ENCODE data around the gene UBA5.
"Not testable (repeated sequence)": the region's sequence is repeated elsewhere in the genome, so short reads cannot be mapped to it uniquely, and the experiment has no call there.

The UBA5 gene

DNA sequence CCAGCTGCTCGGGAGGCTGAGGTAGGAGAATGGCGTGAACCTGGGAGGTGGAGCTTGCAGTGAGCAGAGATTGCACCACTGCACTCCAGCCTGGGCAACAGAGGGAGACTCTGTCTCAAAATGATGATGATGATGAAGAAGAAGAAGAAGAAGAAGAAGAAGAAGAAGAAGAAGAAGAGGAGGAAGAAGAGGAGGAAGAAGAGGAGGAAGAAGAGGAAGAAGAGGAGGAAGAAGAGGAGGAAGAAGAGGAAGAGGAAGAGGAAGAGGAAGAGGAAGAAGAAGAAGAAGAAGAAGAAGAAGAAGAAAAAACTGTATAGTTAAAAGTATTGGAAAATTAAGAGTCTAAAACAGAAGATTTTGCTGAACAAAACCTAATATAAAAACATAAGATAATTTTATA is 18.7 kb upstream of the UBA5 start:
- H3K14ac ChIP-seq (ENCODE audit: low read length in 2 of 2); H2BK5ac ChIP-seq (ENCODE audit: low read depth, low read length, poor library complexity, severe bottlenecking); H3K4me3 ChIP-seq (ENCODE audit: insufficient read depth in 1 of 2, low read depth in 1 of 2, low read length in 2 of 2); H4K91ac ChIP-seq (ENCODE audit: low read length); H3K27ac ChIP-seq (ENCODE audit: low read length, poor library complexity, severe bottlenecking); H3K18ac ChIP-seq (ENCODE audit: low read depth in 1 of 2, low read length in 2 of 2); H3K79me1 ChIP-seq (replicated peaks; ENCODE audit: low read length, poor library complexity, severe bottlenecking); DNase-seq; H2BK120ac ChIP-seq (ENCODE audit: low read depth, low read length); H3K23ac ChIP-seq (ENCODE audit: low read length in 2 of 2); H4K8ac ChIP-seq (ENCODE audit: low read length); H3K27me3 ChIP-seq (ENCODE audit: control insufficient read depth in 1 of 2, insufficient read depth in 1 of 2, low read length in 2 of 2); H2BK12ac ChIP-seq (ENCODE audit: low read length in 2 of 2); H2AK5ac ChIP-seq (ENCODE audit: low read length, severe bottlenecking); H3K4me2 ChIP-seq (ENCODE audit: low read length, poor library complexity, severe bottlenecking); H2BK15ac ChIP-seq (ENCODE audit: low read depth, poor library complexity, severe bottlenecking); H2AFZ ChIP-seq (ENCODE audit: low read depth, low read length); H3K4me1 ChIP-seq (ENCODE audit: control insufficient read depth, insufficient read depth, low read depth, low read length); H3K9me3 ChIP-seq (ENCODE audit: control insufficient read depth, low read length); H3K4ac ChIP-seq (ENCODE audit: low read depth in 1 of 2, low read length in 2 of 2): not testable (repeated sequence)
- H3K36me3 ChIP-seq (ENCODE audit: control insufficient read depth in 1 of 2, insufficient read depth in 2 of 2, low read depth in 1 of 2, low read length in 2 of 2) = peaks cover 0 to 22% of the 10 kb centered on the region in 2 experiments
- H3K9ac ChIP-seq (ENCODE audit: low read length) = peak overlapping the region; percentile 57
- WGBS = 78% methylated on average over 2 of the region's 2 CpGs

DNA sequence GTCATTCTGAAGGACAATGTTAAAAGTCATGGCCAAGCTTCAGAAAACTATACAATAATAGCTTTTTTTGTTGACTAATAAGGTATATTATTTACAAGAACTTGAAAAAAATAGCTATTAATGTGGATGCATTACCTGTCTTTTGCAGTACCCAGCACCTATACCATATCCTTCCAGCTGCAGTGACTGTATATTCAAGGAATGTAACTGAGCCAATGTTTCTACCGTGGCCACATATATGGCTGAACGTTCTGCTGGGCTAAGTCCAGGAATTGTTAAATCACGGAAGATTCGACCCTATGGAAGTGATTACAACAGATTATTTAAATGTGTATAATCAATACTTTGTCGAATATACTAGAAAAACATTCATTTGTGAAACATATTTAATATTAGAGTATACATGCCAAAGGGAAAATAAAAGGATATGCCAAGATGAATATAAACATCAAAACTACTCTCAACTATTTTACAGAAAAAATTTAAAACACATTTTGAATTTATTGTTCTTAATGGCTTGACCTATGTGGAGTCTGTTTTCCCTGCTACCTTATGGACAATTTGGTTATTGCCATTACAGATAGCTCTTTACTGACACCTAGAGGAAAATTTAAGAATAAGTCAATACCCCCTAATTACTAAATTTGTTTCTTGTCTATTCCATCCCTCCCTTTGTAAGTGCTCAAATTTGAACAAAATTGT is 18.1 kb upstream of the UBA5 start:
- Histone ChIP-seq H3K4me2 (ENCODE audit: low read length, poor library complexity, severe bottlenecking) (no peak overlapping the region), H3K18ac (ENCODE audit: low read depth in 1 of 2, low read length in 2 of 2) (no peak overlapping the region), H3K9me3 (ENCODE audit: control insufficient read depth, low read length) (no peaks in the 10 kb centered on the region), H2BK120ac (ENCODE audit: low read depth, low read length) (no peak overlapping the region), H3K4me3 (ENCODE audit: insufficient read depth in 1 of 2, low read depth in 1 of 2, low read length in 2 of 2) (no peak overlapping the region), H4K8ac (ENCODE audit: low read length) (no peak overlapping the region), H2AK5ac (ENCODE audit: low read length, severe bottlenecking) (no peak overlapping the region), H3K36me3 (ENCODE audit: control insufficient read depth in 1 of 2, insufficient read depth in 2 of 2, low read depth in 1 of 2, low read length in 2 of 2) (peaks cover 0 to 16% of the 10 kb centered on the region in 2 experiments), H3K79me1 (replicated peaks; ENCODE audit: low read length, poor library complexity, severe bottlenecking) (peaks cover 3% of the 10 kb centered on the region), H3K27ac (ENCODE audit: low read length, poor library complexity, severe bottlenecking) (no peak overlapping the region), H2BK15ac (ENCODE audit: low read depth, poor library complexity, severe bottlenecking) (no peak overlapping the region), H2BK5ac (ENCODE audit: low read depth, low read length, poor library complexity, severe bottlenecking) (no peak overlapping the region), H3K14ac (ENCODE audit: low read length in 2 of 2) (no peak overlapping the region), H3K27me3 (ENCODE audit: control insufficient read depth in 1 of 2, insufficient read depth in 1 of 2, low read length in 2 of 2) (no peaks in the 10 kb centered on the region), H3K4me1 (ENCODE audit: control insufficient read depth, insufficient read depth, low read depth, low read length) (peaks cover 1% of the 10 kb centered on the region), H3K23ac (ENCODE audit: low read length in 2 of 2) (no peak overlapping the region), H4K91ac (ENCODE audit: low read length) (no peak overlapping the region), H2BK12ac (ENCODE audit: low read length in 2 of 2) (no peak overlapping the region), H2AFZ (ENCODE audit: low read depth, low read length) (no peak overlapping the region), H3K9ac (ENCODE audit: low read length) (peak overlapping the region; percentile 57), H3K4ac (ENCODE audit: low read depth in 1 of 2, low read length in 2 of 2) (no peak overlapping the region)
- WGBS = 52% methylated on average over 2 of the region's 5 CpGs
- peak; percentile 67 for DNase-seq

DNA sequence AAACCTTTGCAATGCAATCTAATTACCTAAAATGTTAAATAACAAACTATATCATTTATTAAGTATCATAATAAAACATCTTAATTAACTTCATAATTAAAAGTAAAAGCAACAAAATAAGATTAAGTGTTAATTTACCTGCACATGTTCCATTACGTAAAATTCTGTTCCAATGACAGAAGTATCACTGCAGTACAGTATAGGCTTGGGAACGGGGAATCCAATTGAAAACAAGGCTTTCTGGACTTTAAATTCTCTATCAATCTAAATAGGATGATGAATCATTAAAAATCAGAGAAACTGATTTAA is 17.6 kb upstream of the UBA5 start:
- no peak overlapping the region for H2BK12ac ChIP-seq (ENCODE audit: low read length in 2 of 2)
- H2BK120ac ChIP-seq (ENCODE audit: low read depth, low read length) = no peak overlapping the region
- no peak overlapping the region for H3K27ac ChIP-seq (ENCODE audit: low read length, poor library complexity, severe bottlenecking)
- no peak for DNase-seq
- no peak overlapping the region for H3K4me3 ChIP-seq (ENCODE audit: insufficient read depth in 1 of 2, low read depth in 1 of 2, low read length in 2 of 2)
- no peak overlapping the region for H3K4ac ChIP-seq (ENCODE audit: low read depth in 1 of 2, low read length in 2 of 2)
- no peak overlapping the region for H3K18ac ChIP-seq (ENCODE audit: low read depth in 1 of 2, low read length in 2 of 2)
- no peak overlapping the region for H3K4me2 ChIP-seq (ENCODE audit: low read length, poor library complexity, severe bottlenecking)
- H3K27me3 ChIP-seq (ENCODE audit: control insufficient read depth in 1 of 2, insufficient read depth in 1 of 2, low read length in 2 of 2) = no peaks in the 10 kb centered on the region
- H4K91ac ChIP-seq (ENCODE audit: low read length) = no peak overlapping the region
- WGBS = no CpG with 5 or more reads among the region's 2 CpGs
- H3K79me1 ChIP-seq (replicated peaks; ENCODE audit: low read length, poor library complexity, severe bottlenecking) = peaks cover 6% of the 10 kb centered on the region
- no peak overlapping the region for H2BK15ac ChIP-seq (ENCODE audit: low read depth, poor library complexity, severe bottlenecking)
- H3K23ac ChIP-seq (ENCODE audit: low read length in 2 of 2) = no peak overlapping the region
- no peak overlapping the region for H3K14ac ChIP-seq (ENCODE audit: low read length in 2 of 2)
- no peak overlapping the region for H3K9ac ChIP-seq (ENCODE audit: low read length)
- peaks cover 0 to 16% of the 10 kb centered on the region in 2 experiments for H3K36me3 ChIP-seq (ENCODE audit: control insufficient read depth in 1 of 2, insufficient read depth in 2 of 2, low read depth in 1 of 2, low read length in 2 of 2)
- H3K9me3 ChIP-seq (ENCODE audit: control insufficient read depth, low read length) = no peaks in the 10 kb centered on the region
- no peak overlapping the region for H2AK5ac ChIP-seq (ENCODE audit: low read length, severe bottlenecking)
- no peak overlapping the region for H4K8ac ChIP-seq (ENCODE audit: low read length)
- no peak overlapping the region for H2AFZ ChIP-seq (ENCODE audit: low read depth, low read length)
- no peak overlapping the region for H2BK5ac ChIP-seq (ENCODE audit: low read depth, low read length, poor library complexity, severe bottlenecking)
- H3K4me1 ChIP-seq (ENCODE audit: control insufficient read depth, insufficient read depth, low read depth, low read length) = peaks cover 1% of the 10 kb centered on the region

DNA sequence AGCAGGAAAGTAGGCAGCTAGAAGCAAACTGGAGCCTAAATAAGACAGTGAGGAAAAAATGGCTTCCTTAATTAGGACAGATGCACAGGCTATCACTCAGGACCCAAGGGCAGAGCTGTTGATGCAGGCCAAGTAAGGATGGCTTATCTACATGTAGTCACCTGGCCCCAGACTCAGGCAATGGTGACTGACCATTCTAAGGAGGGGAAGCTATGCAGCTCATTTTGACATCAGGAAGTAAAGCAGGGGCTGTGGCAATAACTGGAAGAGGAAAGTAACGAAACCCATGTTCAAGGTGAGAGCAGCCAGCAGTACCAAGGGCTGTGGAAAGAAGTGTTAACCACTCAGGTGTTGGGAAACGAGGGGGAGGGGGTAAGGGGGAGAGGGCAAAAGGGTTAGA is 16.8 kb upstream of the UBA5 start:
- no peak for DNase-seq

More for the DNA sequence above, 16.8 kb upstream of the UBA5 start:
- Histone ChIP-seq H3K4me1 (ENCODE audit: control insufficient read depth, insufficient read depth, low read depth, low read length) (peaks cover 1% of the 10 kb centered on the region), H3K9me3 (ENCODE audit: control insufficient read depth, low read length) (no peaks in the 10 kb centered on the region), H4K8ac (ENCODE audit: low read length) (no peak overlapping the region), H3K4ac (ENCODE audit: low read depth in 1 of 2, low read length in 2 of 2) (no peak overlapping the region), H2AK5ac (ENCODE audit: low read length, severe bottlenecking) (no peak overlapping the region), H3K27ac (ENCODE audit: low read length, poor library complexity, severe bottlenecking) (no peak overlapping the region), H3K4me3 (ENCODE audit: insufficient read depth in 1 of 2, low read depth in 1 of 2, low read length in 2 of 2) (no peak overlapping the region), H2AFZ (ENCODE audit: low read depth, low read length) (no peak overlapping the region), H3K18ac (ENCODE audit: low read depth in 1 of 2, low read length in 2 of 2) (no peak overlapping the region), H2BK15ac (ENCODE audit: low read depth, poor library complexity, severe bottlenecking) (no peak overlapping the region), H2BK5ac (ENCODE audit: low read depth, low read length, poor library complexity, severe bottlenecking) (no peak overlapping the region), H3K14ac (ENCODE audit: low read length in 2 of 2) (no peak overlapping the region), H2BK12ac (ENCODE audit: low read length in 2 of 2) (no peak overlapping the region), H3K27me3 (ENCODE audit: control insufficient read depth in 1 of 2, insufficient read depth in 1 of 2, low read length in 2 of 2) (no peaks in the 10 kb centered on the region), H2BK120ac (ENCODE audit: low read depth, low read length) (no peak overlapping the region), H3K9ac (ENCODE audit: low read length) (no peak overlapping the region), H4K91ac (ENCODE audit: low read length) (peak overlapping the region; percentile 73), H3K4me2 (ENCODE audit: low read length, poor library complexity, severe bottlenecking) (no peak overlapping the region), H3K36me3 (ENCODE audit: control insufficient read depth in 1 of 2, insufficient read depth in 2 of 2, low read depth in 1 of 2, low read length in 2 of 2) (peaks cover 0 to 16% of the 10 kb centered on the region in 2 experiments), H3K79me1 (replicated peaks; ENCODE audit: low read length, poor library complexity, severe bottlenecking) (peaks cover 8% of the 10 kb centered on the region), H3K23ac (ENCODE audit: low read length in 2 of 2) (no peak overlapping the region)
- 56% methylated on average over 2 of the region's 2 CpGs for WGBS

All from mesenchymal stem cell (in vitro differentiated cells and primary cell).